NCI-H1048 (cell line): Measurements from ENCODE around the gene PTP4A2.

Source experiments
- DNase-seq: peaks from one replicate; lab custom pipeline; 2025; lab: John Stamatoyannopoulos, UW

The PTP4A2 gene

DNA sequence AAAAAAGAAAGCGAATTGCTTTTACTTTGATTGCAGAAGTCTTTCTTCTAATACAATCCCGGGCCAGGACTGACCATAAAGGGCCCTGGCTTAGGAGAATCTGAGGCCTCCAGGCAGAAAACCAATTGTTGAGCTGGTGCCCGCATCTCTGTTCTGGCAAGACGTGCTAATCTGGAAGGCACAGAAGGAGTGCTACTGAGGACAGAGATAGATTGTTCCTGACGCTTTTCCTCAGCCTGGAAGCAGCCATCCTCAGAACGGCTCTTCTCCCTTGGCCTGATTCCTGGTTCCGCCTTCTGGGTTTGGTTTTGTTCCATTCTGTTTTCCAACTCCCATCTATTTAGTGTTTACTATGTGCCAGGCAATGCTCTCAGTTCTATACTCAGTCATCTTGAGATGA lies 77.6 kb downstream of the PTP4A2 start:
- DNase-seq, result no peak

DNA sequence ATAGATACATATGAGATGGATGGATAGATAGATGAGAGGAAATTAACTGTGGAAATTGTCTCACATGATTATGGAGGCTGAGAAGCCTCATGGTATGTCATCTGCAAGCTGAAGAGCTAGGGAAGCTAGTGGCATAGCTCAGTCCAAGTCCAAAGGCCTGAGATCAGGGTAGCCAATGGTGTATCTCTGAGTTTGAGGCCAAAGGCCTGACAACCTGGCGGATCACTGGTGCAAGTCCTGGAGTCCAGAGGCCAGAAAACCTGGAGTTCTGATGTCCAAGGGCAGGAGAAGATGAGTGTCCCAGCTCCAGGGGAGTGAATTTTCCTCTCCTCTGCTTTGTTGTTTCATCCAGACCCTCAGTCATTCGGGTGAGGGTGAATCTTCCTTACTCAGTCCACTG lies 78.4 kb downstream of the PTP4A2 start:
- DNase-seq, result no peak

DNA sequence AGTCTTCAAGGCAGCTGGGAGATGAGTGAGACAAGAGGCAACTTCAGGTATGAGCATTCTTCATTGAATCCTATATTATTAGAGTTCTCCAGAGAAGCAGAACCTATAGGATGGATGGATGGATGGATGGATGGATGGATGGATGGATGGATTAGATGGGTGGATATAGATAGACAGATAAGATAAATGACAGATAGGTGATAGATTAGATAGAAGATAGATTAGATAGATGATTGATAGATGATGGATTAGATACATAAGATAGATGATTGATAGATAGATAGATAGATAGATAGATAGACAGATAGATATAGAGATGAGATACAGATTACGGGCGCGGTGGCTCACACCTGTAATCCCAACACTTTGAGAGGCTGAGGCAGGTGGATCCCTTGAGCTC lies 79.1 kb downstream of the PTP4A2 start:
- DNase-seq, result no peak

DNA sequence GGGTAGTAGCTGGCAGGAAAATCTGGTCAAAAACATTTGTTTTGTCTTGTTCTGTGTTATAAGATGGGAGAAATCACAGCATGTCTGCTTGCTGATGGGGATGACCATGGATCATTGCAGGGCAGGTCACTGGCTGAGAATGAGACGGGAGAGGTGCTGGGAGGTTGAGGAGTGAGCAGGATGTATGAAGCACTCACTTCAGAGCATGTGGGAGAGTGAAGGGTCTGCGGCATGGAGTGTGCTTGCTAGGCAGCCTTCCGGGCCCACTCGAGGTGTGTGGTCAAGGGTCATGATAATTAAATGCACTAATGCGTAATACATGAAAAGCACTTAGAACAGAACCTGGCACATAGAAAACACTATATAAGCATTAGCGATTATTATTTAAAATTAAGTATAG lies 80.3 kb downstream of the PTP4A2 start:
- DNase-seq, result no peak
